OCI-LY1 (cell line): ENCODE results near the gene GNB5.

Source experiments
- EZH2 ChIP-seq: fragments of 200-600 bp; sonication (generic), shearing (Covaris generic); IDR thresholded peaks from 2 replicates; pipeline ENCODE4 v1.8.0; 2017; ENCODE audit warnings: borderline replicate concordance, mixed run types, mild to moderate bottlenecking, antibody characterized with exemption, low read length, moderate library complexity, mixed read lengths
- TF ChIP-seq, protein P1 (sequence below): fragments of 200-600 bp; sonication (generic), shearing (Covaris generic); IDR thresholded peaks from 2 replicates; pipeline ENCODE4 v1.5.1; 2017; ENCODE audit warnings: mild to moderate bottlenecking, antibody characterized with exemption, low read length, moderate library complexity, mixed read lengths

DNA sequence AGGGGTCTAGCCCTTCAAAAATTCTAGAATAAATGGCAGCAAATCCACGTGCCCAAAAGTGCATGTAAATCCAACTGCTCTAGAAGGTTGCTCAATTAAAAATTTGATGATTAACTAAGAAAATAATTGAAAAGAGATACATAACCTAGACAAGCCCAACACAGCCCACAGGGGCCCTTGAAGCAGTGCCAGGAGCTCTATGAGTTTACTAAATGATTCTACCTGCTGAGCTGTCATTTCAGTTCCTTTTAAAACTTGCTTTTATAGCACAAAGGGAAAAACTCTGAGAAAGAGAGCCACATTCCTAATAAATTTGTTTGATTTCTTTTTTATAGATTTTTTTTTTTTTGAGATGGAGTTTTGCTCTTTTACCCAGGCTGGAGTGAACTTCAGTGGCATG is 38.9 kb upstream of the GNB5 start:
- TF ChIP-seq, protein P1, sequence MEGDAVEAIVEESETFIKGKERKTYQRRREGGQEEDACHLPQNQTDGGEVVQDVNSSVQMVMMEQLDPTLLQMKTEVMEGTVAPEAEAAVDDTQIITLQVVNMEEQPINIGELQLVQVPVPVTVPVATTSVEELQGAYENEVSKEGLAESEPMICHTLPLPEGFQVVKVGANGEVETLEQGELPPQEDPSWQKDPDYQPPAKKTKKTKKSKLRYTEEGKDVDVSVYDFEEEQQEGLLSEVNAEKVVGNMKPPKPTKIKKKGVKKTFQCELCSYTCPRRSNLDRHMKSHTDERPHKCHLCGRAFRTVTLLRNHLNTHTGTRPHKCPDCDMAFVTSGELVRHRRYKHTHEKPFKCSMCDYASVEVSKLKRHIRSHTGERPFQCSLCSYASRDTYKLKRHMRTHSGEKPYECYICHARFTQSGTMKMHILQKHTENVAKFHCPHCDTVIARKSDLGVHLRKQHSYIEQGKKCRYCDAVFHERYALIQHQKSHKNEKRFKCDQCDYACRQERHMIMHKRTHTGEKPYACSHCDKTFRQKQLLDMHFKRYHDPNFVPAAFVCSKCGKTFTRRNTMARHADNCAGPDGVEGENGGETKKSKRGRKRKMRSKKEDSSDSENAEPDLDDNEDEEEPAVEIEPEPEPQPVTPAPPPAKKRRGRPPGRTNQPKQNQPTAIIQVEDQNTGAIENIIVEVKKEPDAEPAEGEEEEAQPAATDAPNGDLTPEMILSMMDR: no peak
- no peak for TF ChIP-seq EZH2
